DMS114 treated with DMSO at 0.1 percent for 48 hours (cell line): ENCODE results near the gene CDK1.

Source experiments
- DNase-seq: peaks from one replicate; lab custom pipeline; 2025; ENCODE audit not compliant: unreplicated experiment; lab: John Stamatoyannopoulos, UW

CDK1 gene

GRCh38 chr10:60777696-60778213 lies 523 bp upstream of the CDK1 start:
- no peak for DNase-seq

- DNase-seq = no peak
These were observed 906 bp downstream of the CDK1 start for GRCh38 chr10:60778971-60779796.

- no peak for DNase-seq
These were observed 3.4 kb downstream of the CDK1 start for GRCh38 chr10:60781661-60782060.

- DNase-seq = no peak
These were observed 6.4 kb downstream of the CDK1 start for GRCh38 chr10:60784641-60785040.

GRCh38 chr10:60788544-60788943 lies 10.3 kb downstream of the CDK1 start:
- no peak for DNase-seq

GRCh38 chr10:60789340-60789739 lies 11.1 kb downstream of the CDK1 start:
- no peak for DNase-seq

GRCh38 chr10:60794953-60795352 lies 16.7 kb downstream of the CDK1 start:
- no peak for DNase-seq

GRCh38 chr10:60795465-60796202 lies 17.4 kb downstream of the CDK1 start:
- DNase-seq = no peak

GRCh38 chr10:60796481-60796880 lies 18.2 kb downstream of the CDK1 start:
- DNase-seq = no peak

GRCh38 chr10:60797200-60797599 lies 18.9 kb downstream of the CDK1 start:
- no peak for DNase-seq

GRCh38 chr10:60798031-60798430 lies 19.8 kb downstream of the CDK1 start:
- DNase-seq = no peak

- DNase-seq = no peak
These were observed 20.6 kb downstream of the CDK1 start for GRCh38 chr10:60798870-60799269.

- DNase-seq = no peak
These were observed 21.8 kb downstream of the CDK1 start for GRCh38 chr10:60799971-60800650.

GRCh38 chr10:60800918-60801317 lies 22.6 kb downstream of the CDK1 start:
- DNase-seq = no peak

GRCh38 chr10:60801522-60801921 lies 23.2 kb downstream of the CDK1 start:
- DNase-seq = no peak

- no peak for DNase-seq
These were observed 25.2 kb downstream of the CDK1 start for GRCh38 chr10:60803433-60803832.

GRCh38 chr10:60803865-60804264 lies 25.6 kb downstream of the CDK1 start:
- DNase-seq = no peak

- no peak for DNase-seq
These were observed 28.6 kb downstream of the CDK1 start for GRCh38 chr10:60806921-60807320.

- DNase-seq = no peak
These were observed 29.2 kb downstream of the CDK1 start for GRCh38 chr10:60807499-60807898.

- no peak for DNase-seq
These were observed 29.8 kb downstream of the CDK1 start for GRCh38 chr10:60808036-60808435.

- no peak for DNase-seq
These were observed 30.9 kb downstream of the CDK1 start for GRCh38 chr10:60809157-60809556.
